ENCODE data around the gene GPR3.
"Not testable (repeated sequence)": the region's sequence is repeated elsewhere in the genome, so short reads cannot be mapped to it uniquely, and the experiment has no call there.

GPR3 gene

DNA sequence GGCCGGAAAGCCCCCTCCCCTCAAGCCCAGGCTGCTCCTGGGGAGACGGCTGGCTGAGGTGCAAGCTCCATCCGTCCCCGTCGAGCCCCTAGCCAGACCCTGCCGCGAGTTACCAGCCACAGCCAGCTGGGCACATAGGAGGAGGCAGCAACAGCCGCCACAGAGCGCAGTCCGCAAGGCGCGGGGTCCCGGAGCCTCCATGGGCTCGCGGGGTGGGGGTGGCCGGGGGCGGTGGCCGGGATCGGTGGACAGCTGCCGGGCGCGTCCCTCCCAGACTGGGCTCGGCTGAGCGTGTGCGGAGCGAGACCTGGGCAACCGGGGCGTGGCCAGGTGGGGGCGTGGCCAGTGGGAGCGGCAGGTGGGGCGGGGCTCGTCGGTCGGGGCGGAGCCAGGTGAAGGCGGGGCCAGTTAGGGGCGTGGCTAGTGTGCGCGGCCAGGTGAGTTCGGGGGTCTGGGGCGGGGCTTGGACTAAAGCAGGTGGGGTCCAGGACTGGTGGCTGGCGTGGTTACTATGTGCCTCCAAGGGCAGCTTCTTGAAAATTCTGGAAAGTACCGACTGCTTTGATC, 9.3 kb upstream of the GPR3 start, which contains the start of gene CD164L2:
TSS of gene CD164L2 (minus strand) at position 295 of the 567 bp plus-strand sequence. CDS start at position 201, 94 bp downstream.
- Histone ChIP-seq H3K9me3 (ENCODE audit: control insufficient read depth, low read length) (no peaks in the 10 kb centered on the region), H3K4me3 (ENCODE audit: low read length) (no peak within 1 kb of the TSS), H3K27me3 (replicated peaks; ENCODE audit: control insufficient read depth, insufficient read depth, low read length) (peaks cover 13% of the 10 kb centered on the region), H3K9ac (ENCODE audit: low read length) (no peak within 1 kb of the TSS), H3K36me3 (ENCODE audit: control insufficient read depth, insufficient read depth, low read length, severe bottlenecking) (no peaks in the 10 kb centered on the region), H3K4me1 (ENCODE audit: control insufficient read depth, insufficient read depth, low read length) (peaks cover 7% of the 10 kb centered on the region)
- DNase-seq (ENCODE audit: low read depth): no peak

DNA sequence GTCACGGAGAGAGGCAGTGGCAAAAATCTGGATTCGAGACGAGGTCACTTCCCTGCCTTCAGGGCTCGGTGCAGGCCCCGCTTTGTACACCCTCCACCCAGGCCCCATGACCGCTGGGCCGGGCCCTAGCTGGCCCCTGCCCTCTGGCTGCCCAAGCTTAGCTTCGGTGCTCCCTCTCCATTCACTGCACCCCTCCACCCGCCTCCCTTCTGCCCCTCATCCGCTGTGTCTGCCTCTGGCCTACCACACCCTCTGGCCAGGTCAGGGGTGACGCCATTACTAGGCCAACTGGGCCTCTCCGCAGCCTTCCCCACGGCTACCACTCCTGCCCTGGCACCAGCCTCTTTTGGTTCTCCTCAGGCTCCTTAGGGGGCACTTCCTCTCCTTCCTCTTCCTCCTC, 8.8 kb upstream of the GPR3 start:
- no peaks in the 10 kb centered on the region for H3K9me3 ChIP-seq (ENCODE audit: control insufficient read depth, low read length)
- peaks cover 13% of the 10 kb centered on the region for H3K27me3 ChIP-seq (replicated peaks; ENCODE audit: control insufficient read depth, insufficient read depth, low read length)
- H3K36me3 ChIP-seq (ENCODE audit: control insufficient read depth, insufficient read depth, low read length, severe bottlenecking): no peaks in the 10 kb centered on the region
- no peak for DNase-seq (ENCODE audit: low read depth)
- no peak overlapping the region for H3K4me3 ChIP-seq (ENCODE audit: low read length)
- H3K9ac ChIP-seq (ENCODE audit: low read length): no peak overlapping the region
- peaks cover 7% of the 10 kb centered on the region for H3K4me1 ChIP-seq (ENCODE audit: control insufficient read depth, insufficient read depth, low read length)

GRCh38 chr1:27384797-27385196, 7.6 kb upstream of the GPR3 start:
- not testable (repeated sequence) for H3K4me3 ChIP-seq (ENCODE audit: low read length); H3K9me3 ChIP-seq (ENCODE audit: control insufficient read depth, low read length); H3K36me3 ChIP-seq (ENCODE audit: control insufficient read depth, insufficient read depth, low read length, severe bottlenecking); H3K9ac ChIP-seq (ENCODE audit: low read length); DNase-seq (ENCODE audit: low read depth); H3K4me1 ChIP-seq (ENCODE audit: control insufficient read depth, insufficient read depth, low read length)
- peaks cover 13% of the 10 kb centered on the region for H3K27me3 ChIP-seq (replicated peaks; ENCODE audit: control insufficient read depth, insufficient read depth, low read length)

DNA sequence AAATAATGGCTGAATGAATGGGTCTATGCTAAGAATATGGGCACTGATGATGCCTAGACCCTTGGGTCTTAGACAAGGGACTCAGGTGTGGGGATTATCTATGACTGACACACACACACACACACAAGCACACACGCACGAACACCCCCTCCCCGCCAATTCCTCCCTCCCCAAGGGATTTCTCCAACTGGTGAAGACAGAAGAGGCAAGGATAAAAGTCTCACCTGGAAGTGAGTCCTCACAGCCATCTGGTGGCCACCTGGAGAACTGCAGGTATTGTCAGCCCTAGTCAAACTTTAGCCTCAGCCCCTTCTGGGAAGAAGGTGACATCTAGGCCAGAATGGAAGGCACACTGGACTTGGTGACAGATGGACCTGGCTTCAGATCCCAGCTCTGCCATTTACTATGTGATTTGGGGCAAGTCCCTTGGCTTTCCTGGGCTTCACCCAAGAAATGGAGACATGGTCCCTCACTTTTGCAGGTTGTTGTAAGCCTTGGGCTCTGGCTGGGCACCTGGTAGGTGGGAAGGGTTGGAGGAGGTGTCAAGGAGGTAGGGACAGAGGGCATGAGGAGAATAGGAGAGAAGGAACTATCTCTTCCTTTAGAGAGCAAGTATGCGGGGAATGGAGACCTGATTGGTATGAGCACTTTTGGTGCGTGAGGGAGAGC, 4.0 kb upstream of the GPR3 start:
- Histone ChIP-seq H3K4me1 (ENCODE audit: control insufficient read depth, insufficient read depth, low read length) (peaks cover 11% of the 10 kb centered on the region), H3K4me3 (ENCODE audit: low read length) (no peak overlapping the region), H3K9me3 (ENCODE audit: control insufficient read depth, low read length) (no peaks in the 10 kb centered on the region), H3K9ac (ENCODE audit: low read length) (no peak overlapping the region), H3K36me3 (ENCODE audit: control insufficient read depth, insufficient read depth, low read length, severe bottlenecking) (no peaks in the 10 kb centered on the region), H3K27me3 (replicated peaks; ENCODE audit: control insufficient read depth, insufficient read depth, low read length) (peaks cover 7% of the 10 kb centered on the region)
- DNase-seq (ENCODE audit: low read depth): peak; percentile 72

DNA sequence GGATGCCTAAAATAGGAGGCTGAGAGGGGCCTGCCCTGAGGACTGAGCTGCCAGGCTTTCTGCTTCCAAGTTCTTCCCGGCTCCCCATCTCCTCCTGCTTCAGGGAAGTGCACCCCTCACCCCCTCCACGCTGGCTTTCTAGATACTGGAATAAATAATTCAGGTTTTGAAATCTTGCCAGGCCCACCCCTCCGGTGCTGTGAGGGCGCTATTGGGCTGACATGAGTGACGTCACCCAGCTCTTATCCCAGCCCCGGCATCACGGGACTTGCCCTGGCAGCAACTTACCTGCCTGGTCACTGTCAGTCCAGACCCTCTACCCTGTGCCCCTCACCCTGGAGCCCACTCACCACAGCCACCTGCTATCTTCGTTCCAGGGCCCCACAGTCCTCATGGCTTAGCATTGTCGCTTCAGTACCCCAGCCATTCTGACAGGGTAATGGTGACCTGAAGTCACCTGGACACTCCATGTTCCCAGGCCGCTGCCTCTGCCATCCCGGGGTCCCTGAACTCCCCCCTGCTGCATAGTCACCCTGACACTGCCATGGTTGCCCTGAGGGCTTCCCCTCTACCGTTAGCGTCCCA, 819 bp upstream of the GPR3 start:
- peaks cover 15% of the 10 kb centered on the region for H3K4me1 ChIP-seq (ENCODE audit: control insufficient read depth, insufficient read depth, low read length)
- H3K27me3 ChIP-seq (replicated peaks; ENCODE audit: control insufficient read depth, insufficient read depth, low read length): no peaks in the 10 kb centered on the region
- peak overlapping the region; percentile 80 for H3K4me3 ChIP-seq (ENCODE audit: low read length)
- peak; percentile 46 for DNase-seq (ENCODE audit: low read depth)
- no peaks in the 10 kb centered on the region for H3K36me3 ChIP-seq (ENCODE audit: control insufficient read depth, insufficient read depth, low read length, severe bottlenecking)
- H3K9ac ChIP-seq (ENCODE audit: low read length): peak overlapping the region; percentile 19
- no peaks in the 10 kb centered on the region for H3K9me3 ChIP-seq (ENCODE audit: control insufficient read depth, low read length)

GRCh38 chr1:27392778-27393635, 585 bp downstream of the GPR3 start:
- no peaks in the 10 kb centered on the region for H3K27me3 ChIP-seq (replicated peaks; ENCODE audit: control insufficient read depth, insufficient read depth, low read length)
- no peaks in the 10 kb centered on the region for H3K36me3 ChIP-seq (ENCODE audit: control insufficient read depth, insufficient read depth, low read length, severe bottlenecking)
- H3K9me3 ChIP-seq (ENCODE audit: control insufficient read depth, low read length): no peaks in the 10 kb centered on the region
- H3K4me3 ChIP-seq (ENCODE audit: low read length): peak overlapping the region; percentile 80
- peak; percentile 27 for DNase-seq (ENCODE audit: low read depth)
- peaks cover 15% of the 10 kb centered on the region for H3K4me1 ChIP-seq (ENCODE audit: control insufficient read depth, insufficient read depth, low read length)
- H3K9ac ChIP-seq (ENCODE audit: low read length): peak overlapping the region; percentile 73

GRCh38 chr1:27393641-27394281, 1.3 kb downstream of the GPR3 start:
- no peak overlapping the region for H3K9ac ChIP-seq (ENCODE audit: low read length)
- H3K9me3 ChIP-seq (ENCODE audit: control insufficient read depth, low read length): no peaks in the 10 kb centered on the region
- DNase-seq (ENCODE audit: low read depth): no peak
- no peaks in the 10 kb centered on the region for H3K36me3 ChIP-seq (ENCODE audit: control insufficient read depth, insufficient read depth, low read length, severe bottlenecking)
- H3K4me1 ChIP-seq (ENCODE audit: control insufficient read depth, insufficient read depth, low read length): peaks cover 15% of the 10 kb centered on the region
- no peaks in the 10 kb centered on the region for H3K27me3 ChIP-seq (replicated peaks; ENCODE audit: control insufficient read depth, insufficient read depth, low read length)
- no peak overlapping the region for H3K4me3 ChIP-seq (ENCODE audit: low read length)

- no peak overlapping the region for H3K4me3 ChIP-seq (ENCODE audit: low read length)
- DNase-seq (ENCODE audit: low read depth): no peak
- H3K9me3 ChIP-seq (ENCODE audit: control insufficient read depth, low read length): no peaks in the 10 kb centered on the region
These were observed 1.8 kb downstream of the GPR3 start for GRCh38 chr1:27394282-27394658.

DNA sequence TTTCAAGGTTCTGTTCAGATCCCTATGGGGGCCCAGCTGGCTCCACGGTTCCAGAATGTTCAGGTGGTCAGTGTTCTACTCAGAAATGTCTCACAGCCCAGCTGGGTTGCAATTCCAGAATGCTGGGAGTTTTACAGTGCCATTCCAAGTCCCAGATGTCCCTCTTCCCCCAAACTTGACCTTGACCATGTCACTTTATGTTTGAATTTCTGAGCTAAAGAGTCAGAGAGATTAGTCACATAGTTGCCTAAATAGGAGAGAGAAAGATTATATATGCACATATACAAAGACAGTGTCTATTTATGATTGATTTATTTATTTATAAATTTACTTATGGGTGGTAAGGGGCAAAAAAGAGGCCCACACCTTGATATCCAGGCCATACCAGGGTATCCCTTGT, 2.5 kb downstream of the GPR3 start:
- no peak overlapping the region for H3K4me3 ChIP-seq (ENCODE audit: low read length)
- H3K36me3 ChIP-seq (ENCODE audit: control insufficient read depth, insufficient read depth, low read length, severe bottlenecking): no peaks in the 10 kb centered on the region
- no peak overlapping the region for H3K9ac ChIP-seq (ENCODE audit: low read length)
- peaks cover 24% of the 10 kb centered on the region for H3K4me1 ChIP-seq (ENCODE audit: control insufficient read depth, insufficient read depth, low read length)
- no peaks in the 10 kb centered on the region for H3K27me3 ChIP-seq (replicated peaks; ENCODE audit: control insufficient read depth, insufficient read depth, low read length)
- DNase-seq (ENCODE audit: low read depth): peak; percentile 34
- H3K9me3 ChIP-seq (ENCODE audit: control insufficient read depth, low read length): no peaks in the 10 kb centered on the region

More at GRCh38 chr1:27394282-27394658, 1.8 kb downstream of the GPR3 start:
- H3K36me3 ChIP-seq (ENCODE audit: control insufficient read depth, insufficient read depth, low read length, severe bottlenecking): no peaks in the 10 kb centered on the region
- H3K4me1 ChIP-seq (ENCODE audit: control insufficient read depth, insufficient read depth, low read length): peaks cover 18% of the 10 kb centered on the region
- no peak overlapping the region for H3K9ac ChIP-seq (ENCODE audit: low read length)
- H3K27me3 ChIP-seq (replicated peaks; ENCODE audit: control insufficient read depth, insufficient read depth, low read length): no peaks in the 10 kb centered on the region

GRCh38 chr1:27395441-27396195, 3.2 kb downstream of the GPR3 start:
- no peaks in the 10 kb centered on the region for H3K36me3 ChIP-seq (ENCODE audit: control insufficient read depth, insufficient read depth, low read length, severe bottlenecking)

More at GRCh38 chr1:27395441-27396195, 3.2 kb downstream of the GPR3 start:
- Histone ChIP-seq H3K4me1 (ENCODE audit: control insufficient read depth, insufficient read depth, low read length) (peaks cover 31% of the 10 kb centered on the region), H3K27me3 (replicated peaks; ENCODE audit: control insufficient read depth, insufficient read depth, low read length) (no peaks in the 10 kb centered on the region), H3K9ac (ENCODE audit: low read length) (no peak overlapping the region), H3K9me3 (ENCODE audit: control insufficient read depth, low read length) (no peaks in the 10 kb centered on the region), H3K4me3 (ENCODE audit: low read length) (no peak overlapping the region)
- DNase-seq (ENCODE audit: low read depth): peak; percentile 85

All from adipocyte (in vitro differentiated cells).